Hepatic stellate cell (primary cell): ENCODE results near the gene BCO1.
"Not testable (repeated sequence)": the region's sequence is repeated elsewhere in the genome, so short reads cannot be mapped to it uniquely, and the experiment has no call there.

Source experiments
- DNase-seq: peaks from one replicate; pipeline ENCODE4 v3.0.0; 2011; ENCODE audit warnings: low spot score

Gene BCO1, protein sequence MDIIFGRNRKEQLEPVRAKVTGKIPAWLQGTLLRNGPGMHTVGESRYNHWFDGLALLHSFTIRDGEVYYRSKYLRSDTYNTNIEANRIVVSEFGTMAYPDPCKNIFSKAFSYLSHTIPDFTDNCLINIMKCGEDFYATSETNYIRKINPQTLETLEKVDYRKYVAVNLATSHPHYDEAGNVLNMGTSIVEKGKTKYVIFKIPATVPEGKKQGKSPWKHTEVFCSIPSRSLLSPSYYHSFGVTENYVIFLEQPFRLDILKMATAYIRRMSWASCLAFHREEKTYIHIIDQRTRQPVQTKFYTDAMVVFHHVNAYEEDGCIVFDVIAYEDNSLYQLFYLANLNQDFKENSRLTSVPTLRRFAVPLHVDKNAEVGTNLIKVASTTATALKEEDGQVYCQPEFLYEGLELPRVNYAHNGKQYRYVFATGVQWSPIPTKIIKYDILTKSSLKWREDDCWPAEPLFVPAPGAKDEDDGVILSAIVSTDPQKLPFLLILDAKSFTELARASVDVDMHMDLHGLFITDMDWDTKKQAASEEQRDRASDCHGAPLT

DNA sequence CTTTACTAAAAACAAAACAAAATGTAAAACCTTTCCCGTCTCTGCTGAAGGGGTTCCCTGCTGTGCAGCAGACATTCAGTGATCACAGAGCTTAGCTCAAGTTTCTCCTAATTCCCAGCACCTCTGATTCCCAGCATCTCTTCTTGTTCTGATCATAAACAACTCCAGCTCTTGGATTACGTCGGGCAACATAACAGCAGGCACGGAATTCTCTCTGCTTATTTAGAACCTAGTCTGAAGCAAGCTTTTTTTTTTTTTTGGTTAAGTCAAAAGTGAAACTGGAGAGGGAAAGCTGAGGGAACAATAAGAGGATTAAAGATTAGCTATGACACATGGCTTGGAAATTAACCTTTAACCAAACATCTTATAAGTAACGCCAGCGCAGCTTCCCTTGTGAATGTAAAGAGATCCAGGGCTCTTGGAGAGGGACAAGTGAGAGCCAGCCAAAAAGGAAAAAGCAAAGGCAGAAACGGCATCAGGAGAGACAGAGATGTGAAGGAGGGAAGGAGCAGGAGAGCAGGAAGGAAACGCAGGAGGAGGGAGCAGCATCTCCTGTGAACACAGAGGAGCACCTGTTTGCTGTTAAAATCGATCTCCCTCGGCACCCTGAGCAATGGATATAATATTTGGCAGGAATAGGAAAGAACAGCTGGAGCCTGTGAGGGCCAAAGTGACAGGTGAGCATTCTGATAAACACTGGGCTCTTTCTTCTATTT is at the start of gene BCO1:
Gene BCO1, plus strand, starts transcription at position 394 of the 716 bp plus-strand sequence. Its CDS starts 220 bp downstream, at position 614.
- DNase-seq: peak; percentile 22

- DNase-seq: peak; percentile 42
Measured at GRCh38 chr16:81189100-81189664, 49.3 kb upstream of the BCO1 start.

- DNase-seq: peak; percentile 54
Measured at GRCh38 chr16:81190667-81191066, 47.8 kb upstream of the BCO1 start.

GRCh38 chr16:81195885-81196534 is 42.5 kb upstream of the BCO1 start:
- DNase-seq: no peak

DNA sequence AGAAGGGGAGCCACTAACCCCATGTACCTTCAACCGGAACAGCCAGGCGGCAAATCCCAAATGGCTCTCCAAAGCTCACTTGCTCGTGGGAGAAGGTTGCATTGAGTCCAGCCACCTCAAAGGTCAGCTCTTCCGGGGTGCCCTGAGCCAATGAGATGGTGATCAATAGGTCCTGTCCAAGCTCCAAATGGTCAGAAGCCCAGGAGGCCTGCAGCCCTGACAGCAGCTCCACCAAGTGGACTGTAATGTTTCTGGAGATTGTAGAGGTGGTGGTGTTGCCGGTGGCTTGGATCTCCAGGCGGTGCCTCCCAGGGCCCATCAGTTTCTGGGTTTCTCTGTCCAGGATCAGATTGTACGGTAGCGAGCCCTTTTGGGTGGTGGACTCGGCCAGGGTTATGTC is 39.9 kb upstream of the BCO1 start:
- DNase-seq: no peak

- DNase-seq: no peak
Measured at GRCh38 chr16:81201267-81201666, 37.2 kb upstream of the BCO1 start.

DNA sequence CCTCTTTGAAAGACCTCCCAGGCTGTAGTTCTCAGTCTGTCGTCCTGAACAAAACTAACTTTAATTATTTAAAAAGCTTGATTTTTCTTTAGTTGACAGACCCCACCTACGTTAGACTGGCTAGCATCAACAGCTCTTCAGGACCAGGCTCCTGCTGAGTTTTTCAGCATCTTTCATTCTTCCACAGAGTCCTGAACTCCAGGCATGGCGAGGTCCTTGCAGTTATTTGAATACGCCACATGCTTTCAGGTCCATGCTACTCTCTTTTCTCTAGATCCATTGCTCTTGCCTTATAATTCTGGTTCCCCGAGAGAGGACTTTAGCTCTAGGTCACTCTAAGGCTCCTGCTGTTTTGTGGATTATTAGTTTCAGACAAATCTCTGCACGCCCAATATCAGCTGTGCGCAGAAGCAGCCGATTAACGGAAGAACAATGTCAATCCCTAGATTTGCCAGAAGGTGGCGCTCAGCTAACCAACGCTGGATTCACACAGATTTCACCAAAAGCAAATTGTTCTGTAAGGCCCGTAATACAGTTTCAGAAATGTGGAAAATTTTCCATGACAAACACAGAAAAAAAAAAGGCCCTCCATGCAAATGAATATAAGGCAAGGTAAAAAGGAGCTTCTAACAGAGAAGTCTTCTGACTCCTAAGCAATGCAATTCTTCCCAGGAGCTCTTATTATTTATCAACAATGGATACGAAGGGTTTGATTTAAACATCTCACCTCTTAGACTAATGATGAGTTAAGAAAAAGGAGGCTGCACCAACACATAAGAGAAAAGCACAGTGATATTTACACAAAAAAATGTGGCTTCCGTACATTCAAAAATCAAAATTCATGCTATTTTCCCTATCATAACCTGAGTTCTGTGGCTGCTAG is 33.5 kb upstream of the BCO1 start:
- peak; percentile 54 for DNase-seq

DNA sequence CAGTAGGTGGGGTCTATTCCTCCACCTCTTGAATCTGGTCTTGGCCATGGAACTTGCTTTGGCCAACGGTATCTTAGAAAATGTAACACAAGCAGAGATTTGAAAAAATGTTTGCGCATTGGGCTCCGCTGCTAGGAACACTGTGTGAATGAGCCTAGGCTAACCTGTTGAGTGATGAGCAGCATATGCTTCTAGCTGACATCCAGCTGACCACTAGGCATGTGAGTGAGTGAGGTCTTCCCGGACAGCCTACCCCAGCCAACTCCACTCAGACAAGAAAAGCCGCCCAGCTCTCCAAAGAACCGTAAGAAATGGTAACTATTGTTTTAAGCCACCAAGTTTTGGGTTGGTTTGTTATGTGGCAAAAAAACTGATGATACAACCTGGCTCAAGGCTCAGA is 31.4 kb upstream of the BCO1 start:
- no peak for DNase-seq

GRCh38 chr16:81210807-81211206 is 27.7 kb upstream of the BCO1 start:
- no peak for DNase-seq

DNA sequence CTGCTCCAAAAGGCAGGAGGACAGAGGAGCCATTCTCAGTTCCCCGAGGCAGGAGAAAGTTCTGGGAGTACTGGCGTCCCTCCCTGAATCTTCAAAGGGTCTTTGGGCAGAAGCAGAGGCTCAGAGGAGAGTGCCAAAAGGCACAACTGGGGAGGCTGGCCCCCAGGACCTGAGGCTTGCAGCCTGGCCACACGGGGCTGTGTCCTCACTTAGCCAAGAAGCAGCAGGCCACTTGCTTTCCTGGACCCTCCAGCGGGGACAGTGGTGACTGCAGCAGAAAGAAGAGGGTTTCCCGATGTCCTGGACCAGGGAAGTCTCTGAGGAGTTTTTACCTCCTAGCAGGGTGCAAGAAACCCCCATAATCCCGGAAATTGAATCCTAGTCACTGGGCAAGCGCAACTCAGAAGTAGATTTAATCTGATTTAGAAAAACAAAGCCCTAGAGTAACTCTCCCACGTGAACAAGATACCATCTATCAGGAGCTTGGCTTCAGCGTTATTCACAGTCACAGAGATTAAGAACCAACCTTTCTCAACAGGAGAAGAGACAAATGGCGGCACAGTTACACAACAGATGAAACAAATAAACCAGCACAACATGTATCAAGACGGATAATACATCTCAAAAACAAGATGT is 25.5 kb upstream of the BCO1 start:
- no peak for DNase-seq

DNA sequence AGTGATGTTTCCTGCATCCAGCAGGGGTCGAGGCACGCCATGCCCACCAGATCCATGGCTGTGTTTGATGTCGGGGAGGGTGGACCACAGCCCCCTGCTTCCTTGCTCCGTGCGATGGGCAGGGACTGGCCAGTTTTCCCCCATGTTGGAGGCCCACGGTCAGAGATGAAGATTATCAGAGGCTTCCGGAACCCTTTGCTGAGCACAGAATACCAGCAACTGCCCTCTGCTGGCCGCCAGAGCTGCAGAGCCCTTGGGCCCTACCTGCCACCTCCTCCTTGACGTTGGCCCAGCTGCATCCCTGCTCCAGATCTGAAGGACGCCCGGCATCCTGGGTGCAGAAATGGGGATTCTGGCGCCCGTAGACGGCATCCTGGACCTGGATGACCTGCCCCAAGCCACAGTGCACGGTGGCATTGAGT is 23.7 kb upstream of the BCO1 start:
- DNase-seq: no peak

DNA sequence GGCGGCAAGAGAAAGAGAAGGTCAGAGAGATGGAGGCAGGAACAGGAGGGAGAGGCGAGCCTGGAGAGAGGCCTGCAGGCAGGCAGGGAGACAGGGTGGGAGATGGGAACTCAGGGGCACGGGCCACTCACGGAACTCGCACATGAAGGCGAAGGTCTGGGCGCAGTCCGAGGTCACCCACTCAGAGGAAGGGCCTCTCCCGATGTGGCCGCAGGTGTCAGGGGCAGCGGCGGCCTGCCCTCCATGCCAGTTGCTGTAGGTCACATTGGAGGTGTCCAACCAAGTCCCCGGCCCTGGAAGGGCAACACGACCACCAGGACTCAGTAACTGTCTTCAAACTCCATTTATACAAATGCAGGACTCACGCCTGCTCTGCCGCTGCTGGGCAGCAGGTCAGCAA is 22.4 kb upstream of the BCO1 start:
- DNase-seq: no peak

- DNase-seq: no peak
Measured at GRCh38 chr16:81216706-81217105, 21.8 kb upstream of the BCO1 start.

DNA sequence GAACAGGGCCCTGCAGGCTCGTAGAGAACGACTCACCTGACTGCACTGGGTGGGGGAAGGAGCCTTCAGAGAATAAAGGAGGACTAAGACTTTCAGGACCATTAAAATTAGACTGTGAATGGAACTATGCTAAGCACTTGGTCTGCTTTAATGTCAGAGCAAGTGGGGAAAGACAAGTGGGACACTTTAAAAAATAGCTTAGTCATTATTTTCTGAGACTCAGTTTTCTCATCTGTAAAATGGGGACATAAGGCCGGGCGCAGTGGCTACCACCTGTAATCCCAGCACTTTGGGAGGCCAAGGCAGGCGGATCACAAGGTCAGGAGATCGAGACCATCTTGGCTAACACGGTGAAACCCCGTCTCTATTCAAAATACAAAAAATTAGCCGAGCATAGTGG is 19.3 kb upstream of the BCO1 start:
- DNase-seq: no peak

- DNase-seq: no peak
Measured at GRCh38 chr16:81220349-81220748, 18.1 kb upstream of the BCO1 start.

DNA sequence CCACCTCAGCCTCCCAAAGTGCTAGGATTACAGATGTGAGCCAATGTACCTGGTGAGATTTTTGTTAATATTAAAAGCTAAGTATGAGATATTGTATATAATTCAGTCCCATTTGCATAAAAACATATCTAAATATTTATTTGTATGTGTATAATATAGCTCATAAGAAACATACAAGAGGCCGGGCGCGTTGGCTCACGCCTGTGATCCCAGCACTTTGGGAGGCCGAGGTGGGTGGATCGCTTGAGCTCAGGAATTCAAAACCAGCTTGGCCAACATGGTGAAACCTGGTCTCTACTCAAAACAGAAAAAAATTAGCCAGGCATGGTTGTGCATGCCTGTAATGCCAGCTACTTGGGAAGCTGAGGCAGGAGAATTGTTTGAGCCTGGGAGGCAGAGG is 16.8 kb upstream of the BCO1 start:
- DNase-seq: no peak

GRCh38 chr16:81224824-81225223 is 13.7 kb upstream of the BCO1 start:
- no peak for DNase-seq

DNA sequence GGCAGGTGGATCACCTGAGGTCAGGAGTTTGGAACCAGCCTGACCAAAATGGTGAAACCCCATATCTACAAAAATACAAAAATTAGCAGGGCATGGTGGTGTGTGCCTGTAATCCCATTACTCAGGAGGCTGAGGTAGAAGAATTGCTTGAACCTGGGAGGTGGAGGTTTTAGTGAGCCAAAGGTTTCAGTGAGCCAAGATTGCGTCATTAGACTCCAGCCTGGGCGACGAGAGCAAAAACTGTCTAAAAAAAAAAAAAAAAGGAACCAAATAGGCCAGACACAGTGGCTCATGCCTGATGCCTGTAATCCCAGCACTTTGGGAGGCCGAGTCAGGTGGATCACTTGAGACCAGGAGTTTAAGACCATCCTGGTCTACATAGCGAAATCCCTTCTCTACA is 12.8 kb upstream of the BCO1 start:
- not testable (repeated sequence) for DNase-seq

- no peak for DNase-seq
Measured at GRCh38 chr16:81227785-81228184, 10.7 kb upstream of the BCO1 start.

DNA sequence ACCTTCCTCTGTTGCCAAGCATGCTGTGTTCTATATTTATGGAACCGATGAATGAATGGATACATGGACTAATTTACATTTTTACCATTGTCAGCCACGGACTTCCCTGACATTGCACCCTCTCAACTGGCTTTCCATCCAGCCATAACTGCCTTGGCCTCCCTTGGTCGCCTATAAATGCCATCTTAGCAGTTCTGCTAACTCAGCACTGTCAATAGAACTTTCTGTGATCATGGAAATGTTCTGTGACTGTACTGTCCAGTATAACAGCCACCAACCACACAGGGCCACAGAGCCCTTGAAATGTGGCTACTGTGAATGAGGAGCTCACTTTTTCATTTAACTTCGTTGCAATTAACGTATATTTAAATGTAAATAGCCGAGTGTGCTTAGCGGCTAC is 8.7 kb upstream of the BCO1 start:
- no peak for DNase-seq

DNA sequence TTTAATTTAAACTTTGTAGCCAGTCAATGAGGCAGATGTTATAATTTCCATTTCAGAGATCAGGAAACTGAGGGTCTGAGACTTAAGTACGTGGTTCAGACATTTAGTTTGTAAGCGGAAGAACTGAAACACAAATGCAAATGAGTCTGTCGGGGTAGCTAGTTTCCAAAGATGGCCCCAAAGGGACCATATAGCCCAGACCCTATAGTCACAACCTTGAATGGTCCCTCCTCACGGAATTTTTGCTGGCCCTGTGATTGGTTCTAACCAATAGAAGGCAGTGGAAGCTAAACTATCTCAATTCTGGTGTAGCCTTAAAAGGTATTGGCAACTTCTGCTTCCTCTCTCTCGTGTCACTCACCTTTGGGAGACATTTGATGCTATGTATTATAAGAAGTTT is 7.5 kb upstream of the BCO1 start:
- DNase-seq: no peak
